ENCODE data around the gene SNRNP70. TPM values are rescaled to one million over a fixed set of nuclear protein-coding genes. Genes with fewer than 3 reads are reported as not detected.
"Not testable (repeated sequence)": the region's sequence is repeated elsewhere in the genome, so short reads cannot be mapped to it uniquely, and the experiment has no call there.

Gene SNRNP70
- total and polyA plus RNA-seq, 2 donors (not counting 3 experiments of a cell fraction or from before 2014, with no cell fraction given), result 215 to 300 TPM

- H3K4me1 ChIP-seq (ENCODE audit: control insufficient read depth, extremely low read depth, insufficient read depth, low read length); POLR2A ChIA-PET: not testable (repeated sequence)
These were observed 41.7 kb upstream of the SNRNP70 start, which contains the start of gene CGB5 for GRCh38 chr19:49043548-49043947. Gene CGB5 (plus strand): TSS chr19:49043848. CDS start chr19:49044210, 362 bp downstream.

GRCh38 chr19:49049011-49049410 lies 36.2 kb upstream of the SNRNP70 start, which contains the start of gene CGB8:
Gene CGB8 (minus strand): TSS chr19:49049111. CDS start chr19:49048739, 372 bp downstream.
- H3K9me1 ChIP-seq (replicated peaks; ENCODE audit: control insufficient read depth, extremely low read depth, insufficient read depth, low read length); H3K9me3 ChIP-seq (replicated peaks; ENCODE audit: control insufficient read depth, insufficient read depth, low read length); H3K4me2 ChIP-seq (ENCODE audit: insufficient read depth, low read length); dilution Hi-C loops (cut with MboI; ENCODE audit: extremely low pct_ligation_motif_present, low sequenced_read_pairs); H3K27ac ChIP-seq (ENCODE audit: insufficient read depth, low read depth, low read length); H3K79me2 ChIP-seq (ENCODE audit: control insufficient read depth, insufficient read depth, low read length); H3K36me3 ChIP-seq (ENCODE audit: control insufficient read depth in 2 of 2, extremely low read depth in 1 of 2, insufficient read depth in 2 of 2, low read length in 2 of 2); CTCF ChIA-PET; H4K20me1 ChIP-seq (replicated peaks; ENCODE audit: control insufficient read depth, extremely low read depth, insufficient read depth, low read length); BruUV-seq (replicated peaks); H3K9ac ChIP-seq (replicated peaks; ENCODE audit: extremely low read depth, insufficient read depth, low read length); H2AFZ ChIP-seq (ENCODE audit: low read depth, low read length); H3K27me3 ChIP-seq (ENCODE audit: control insufficient read depth in 2 of 2, insufficient read depth in 2 of 2, low read length in 2 of 2); DNase-seq (ENCODE audit: low read depth, low spot score); intact Hi-C loops (cut with micrococcal nuclease); POLR2A ChIA-PET; H3K4me3 ChIP-seq (replicated peaks in 1 of 3; ENCODE audit: insufficient read depth in 1 of 3, low read depth in 1 of 3, low read length in 3 of 3); FAIRE-seq; H3K4me1 ChIP-seq (ENCODE audit: control insufficient read depth, extremely low read depth, insufficient read depth, low read length): not testable (repeated sequence)

More at GRCh38 chr19:49043548-49043947, 41.7 kb upstream of the SNRNP70 start, which contains the start of gene CGB5:
- FAIRE-seq; DNase-seq (ENCODE audit: low read depth, low spot score); H3K27ac ChIP-seq (ENCODE audit: insufficient read depth, low read depth, low read length); H3K9ac ChIP-seq (replicated peaks; ENCODE audit: extremely low read depth, insufficient read depth, low read length); CTCF ChIA-PET; H3K9me3 ChIP-seq (replicated peaks; ENCODE audit: control insufficient read depth, insufficient read depth, low read length); H3K36me3 ChIP-seq (ENCODE audit: control insufficient read depth in 2 of 2, extremely low read depth in 1 of 2, insufficient read depth in 2 of 2, low read length in 2 of 2); H3K9me1 ChIP-seq (replicated peaks; ENCODE audit: control insufficient read depth, extremely low read depth, insufficient read depth, low read length); H3K79me2 ChIP-seq (ENCODE audit: control insufficient read depth, insufficient read depth, low read length); H3K4me2 ChIP-seq (ENCODE audit: insufficient read depth, low read length); BruUV-seq (replicated peaks); H3K4me3 ChIP-seq (replicated peaks in 1 of 3; ENCODE audit: insufficient read depth in 1 of 3, low read depth in 1 of 3, low read length in 3 of 3); H3K27me3 ChIP-seq (ENCODE audit: control insufficient read depth in 2 of 2, insufficient read depth in 2 of 2, low read length in 2 of 2); dilution Hi-C loops (cut with MboI; ENCODE audit: extremely low pct_ligation_motif_present, low sequenced_read_pairs); intact Hi-C loops (cut with micrococcal nuclease); H4K20me1 ChIP-seq (replicated peaks; ENCODE audit: control insufficient read depth, extremely low read depth, insufficient read depth, low read length); H2AFZ ChIP-seq (ENCODE audit: low read depth, low read length): not testable (repeated sequence)

DNA sequence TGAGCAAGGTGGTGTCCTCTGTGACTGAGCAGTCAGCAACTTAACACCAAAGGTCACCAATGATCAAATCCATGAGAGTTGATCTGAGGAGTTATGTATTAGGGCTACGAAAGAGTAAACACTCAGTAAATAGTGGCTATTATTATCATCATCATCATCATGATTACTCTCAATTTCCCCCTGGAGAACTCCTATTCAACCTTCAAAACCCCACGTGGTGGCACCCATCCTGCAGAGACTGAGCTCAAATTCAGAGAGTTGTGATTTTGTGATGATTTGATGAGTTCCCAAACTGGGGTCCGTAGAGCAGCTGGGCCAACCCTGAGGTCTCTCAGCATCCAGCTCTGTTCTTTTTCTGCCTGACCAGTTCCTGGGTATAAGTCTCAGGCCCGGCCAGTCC lies 35.4 kb upstream of the SNRNP70 start:
- dilution Hi-C loops (cut with MboI; ENCODE audit: extremely low pct_ligation_motif_present, low sequenced_read_pairs); DNase-seq (ENCODE audit: low read depth, low spot score); H3K79me2 ChIP-seq (ENCODE audit: control insufficient read depth, insufficient read depth, low read length); H3K4me2 ChIP-seq (ENCODE audit: insufficient read depth, low read length); POLR2A ChIA-PET; H3K9me1 ChIP-seq (replicated peaks; ENCODE audit: control insufficient read depth, extremely low read depth, insufficient read depth, low read length); FAIRE-seq; BruUV-seq (replicated peaks); intact Hi-C loops (cut with micrococcal nuclease); H3K9me3 ChIP-seq (replicated peaks; ENCODE audit: control insufficient read depth, insufficient read depth, low read length); H2AFZ ChIP-seq (ENCODE audit: low read depth, low read length); H4K20me1 ChIP-seq (replicated peaks; ENCODE audit: control insufficient read depth, extremely low read depth, insufficient read depth, low read length); H3K27me3 ChIP-seq (ENCODE audit: control insufficient read depth in 2 of 2, insufficient read depth in 2 of 2, low read length in 2 of 2); H3K9ac ChIP-seq (replicated peaks; ENCODE audit: extremely low read depth, insufficient read depth, low read length); H3K27ac ChIP-seq (ENCODE audit: insufficient read depth, low read depth, low read length); H3K36me3 ChIP-seq (ENCODE audit: control insufficient read depth in 2 of 2, extremely low read depth in 1 of 2, insufficient read depth in 2 of 2, low read length in 2 of 2); H3K4me1 ChIP-seq (ENCODE audit: control insufficient read depth, extremely low read depth, insufficient read depth, low read length); H3K4me3 ChIP-seq (replicated peaks in 1 of 3; ENCODE audit: insufficient read depth in 1 of 3, low read depth in 1 of 3, low read length in 3 of 3): not testable (repeated sequence)
- CTCF ChIA-PET, result interaction anchor here (0.6 kb wide), 1 partner anchor 50 kb away, joined by 3 read pairs; no protein-coding TSS in a partner anchor

- H3K4me1 ChIP-seq (ENCODE audit: control insufficient read depth, extremely low read depth, insufficient read depth, low read length); H3K4me2 ChIP-seq (ENCODE audit: insufficient read depth, low read length); DNase-seq (ENCODE audit: low read depth, low spot score); H3K9ac ChIP-seq (replicated peaks; ENCODE audit: extremely low read depth, insufficient read depth, low read length); H3K36me3 ChIP-seq (ENCODE audit: control insufficient read depth in 2 of 2, extremely low read depth in 1 of 2, insufficient read depth in 2 of 2, low read length in 2 of 2); H2AFZ ChIP-seq (ENCODE audit: low read depth, low read length); intact Hi-C loops (cut with micrococcal nuclease); dilution Hi-C loops (cut with MboI; ENCODE audit: extremely low pct_ligation_motif_present, low sequenced_read_pairs); H3K27me3 ChIP-seq (ENCODE audit: control insufficient read depth in 2 of 2, insufficient read depth in 2 of 2, low read length in 2 of 2); H3K9me3 ChIP-seq (replicated peaks; ENCODE audit: control insufficient read depth, insufficient read depth, low read length); H3K9me1 ChIP-seq (replicated peaks; ENCODE audit: control insufficient read depth, extremely low read depth, insufficient read depth, low read length); H4K20me1 ChIP-seq (replicated peaks; ENCODE audit: control insufficient read depth, extremely low read depth, insufficient read depth, low read length); FAIRE-seq; H3K4me3 ChIP-seq (replicated peaks in 1 of 3; ENCODE audit: insufficient read depth in 1 of 3, low read depth in 1 of 3, low read length in 3 of 3); H3K79me2 ChIP-seq (ENCODE audit: control insufficient read depth, insufficient read depth, low read length); BruUV-seq (replicated peaks); POLR2A ChIA-PET; H3K27ac ChIP-seq (ENCODE audit: insufficient read depth, low read depth, low read length): not testable (repeated sequence)
- CTCF ChIA-PET, result interaction anchor here (0.6 to 1.6 kb wide), 2 partner anchors 51 kb away, joined by 3 to 5 read pairs; no protein-coding TSS in a partner anchor
These were observed 34.7 kb upstream of the SNRNP70 start for GRCh38 chr19:49050376-49051033.
